Ecto neural progenitor cell (in vitro differentiated cells): ENCODE data around the gene SPHKAP.
"Not testable (repeated sequence)": the region's sequence is repeated elsewhere in the genome, so short reads cannot be mapped to it uniquely, and the experiment has no call there.

ENCODE experiments used
- DNase-seq: peaks from one replicate; pipeline ENCODE4 v3.0.0-alpha.2; 2018; ENCODE audit warnings: low spot score

SPHKAP gene

GRCh38 chr2:228103379-228103778, 78.1 kb downstream of the SPHKAP start:
- no peak for DNase-seq

- no peak for DNase-seq
Observed at GRCh38 chr2:228102949-228103348, 78.5 kb downstream of the SPHKAP start.

DNA sequence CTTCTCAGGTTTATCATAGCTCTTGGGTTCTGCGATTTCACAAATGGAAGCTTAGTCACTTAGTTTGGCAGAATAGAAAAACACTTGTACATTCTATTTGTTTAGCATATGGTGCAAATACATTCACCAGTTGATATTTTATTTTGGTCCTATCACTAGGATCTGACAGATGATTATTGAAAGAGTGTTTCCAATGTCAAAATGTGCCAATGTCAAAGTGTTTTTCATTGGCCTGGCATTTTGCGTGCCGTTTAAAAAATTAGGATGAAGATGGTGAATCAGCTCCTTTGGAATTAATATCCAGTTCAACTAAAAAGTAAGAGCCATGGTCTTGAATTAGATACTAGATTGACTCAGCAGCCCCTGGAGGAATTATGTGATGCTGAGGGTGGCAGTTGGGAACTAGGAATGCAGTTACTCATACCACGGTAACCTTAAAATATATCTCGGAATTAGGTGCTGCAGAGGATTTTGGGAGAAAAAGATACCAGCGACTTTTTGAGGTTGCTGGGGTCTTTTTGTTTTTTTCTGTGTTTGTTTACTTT, 87.0 kb downstream of the SPHKAP start:
- no peak for DNase-seq

GRCh38 chr2:228092056-228092455, 89.4 kb downstream of the SPHKAP start:
- DNase-seq: no peak

- DNase-seq: no peak
Observed at GRCh38 chr2:228086561-228086960, 94.9 kb downstream of the SPHKAP start.

DNA sequence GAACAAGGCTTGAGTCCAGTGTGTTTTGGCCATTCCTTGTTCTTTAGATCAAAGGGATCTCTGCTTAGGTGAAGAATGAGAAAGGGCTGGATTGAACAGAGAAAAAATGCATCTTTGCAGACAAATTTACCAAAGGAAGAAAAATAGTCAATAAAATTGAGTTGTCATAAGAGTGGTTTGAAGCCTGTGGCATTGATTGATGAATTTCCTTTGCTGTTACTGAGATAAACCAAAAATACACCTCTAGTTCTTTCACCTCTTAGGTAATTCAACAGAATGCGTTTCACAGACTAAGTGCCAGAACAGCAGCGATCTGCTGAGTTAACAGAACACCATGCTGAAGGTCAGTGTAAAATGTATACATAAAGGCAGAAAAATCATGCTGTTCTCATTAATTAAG, 96.8 kb downstream of the SPHKAP start:
- no peak for DNase-seq

DNA sequence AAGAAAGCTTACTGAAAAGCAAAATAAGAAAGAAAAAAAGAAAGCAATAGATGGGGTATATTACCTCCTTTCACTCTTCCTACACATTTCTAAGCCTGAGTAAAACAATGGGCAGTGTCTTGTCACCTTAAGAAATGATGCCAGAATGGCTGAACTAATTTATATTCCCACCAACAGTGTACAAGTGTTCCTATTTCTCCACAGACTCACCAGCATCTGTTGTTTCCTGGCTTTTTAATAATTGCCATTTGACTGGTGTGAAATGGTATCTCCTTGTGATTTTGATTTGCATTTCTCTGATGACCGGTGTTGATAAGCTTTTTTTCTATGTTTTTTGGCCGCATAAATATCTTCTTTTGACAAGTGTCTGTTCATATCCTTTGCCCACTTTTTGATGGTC, 98.4 kb downstream of the SPHKAP start:
- no peak for DNase-seq

DNA sequence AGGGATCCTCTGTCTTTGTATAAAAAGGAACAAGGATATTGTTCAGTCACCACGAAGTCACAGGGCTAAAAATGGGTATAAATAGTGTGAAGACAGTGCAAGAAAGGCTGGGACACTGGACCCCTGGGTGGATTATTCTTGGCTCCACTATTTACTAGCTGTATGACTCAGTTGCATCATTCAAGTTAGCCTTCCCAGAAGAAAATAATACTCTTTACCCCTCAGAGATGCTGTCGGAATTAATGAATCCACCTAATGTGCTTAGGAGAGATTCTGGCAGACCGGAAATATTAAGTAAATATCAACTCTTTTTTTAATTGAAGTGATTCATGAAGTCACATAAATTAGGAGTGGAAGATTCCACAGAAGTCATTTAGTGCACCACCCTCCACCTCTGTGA, 98.9 kb downstream of the SPHKAP start:
- DNase-seq: no peak

GRCh38 chr2:228079194-228079593, 102.3 kb downstream of the SPHKAP start:
- DNase-seq: no peak

DNA sequence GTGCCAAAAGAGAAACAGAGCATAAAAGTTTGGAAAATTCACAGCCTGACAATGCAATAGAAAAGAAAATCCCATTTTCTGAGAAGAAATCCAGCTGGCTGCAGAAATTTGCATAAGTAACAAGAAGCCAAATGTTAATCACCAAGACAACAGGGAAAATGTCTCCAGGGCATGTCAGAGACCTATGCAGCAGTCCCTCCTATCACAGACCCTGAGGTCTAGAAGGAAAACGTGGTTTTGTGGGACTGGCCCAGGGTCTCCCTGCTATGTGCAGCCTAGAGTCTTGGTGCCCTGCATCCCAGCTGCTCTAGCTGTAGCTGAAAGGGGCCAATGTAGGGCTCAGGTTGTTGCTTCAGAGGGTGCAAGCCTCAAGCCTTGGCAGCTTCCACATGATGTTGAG, 104.8 kb downstream of the SPHKAP start:
- DNase-seq: not testable (repeated sequence)

GRCh38 chr2:228072669-228073068, 108.8 kb downstream of the SPHKAP start:
- no peak for DNase-seq

DNA sequence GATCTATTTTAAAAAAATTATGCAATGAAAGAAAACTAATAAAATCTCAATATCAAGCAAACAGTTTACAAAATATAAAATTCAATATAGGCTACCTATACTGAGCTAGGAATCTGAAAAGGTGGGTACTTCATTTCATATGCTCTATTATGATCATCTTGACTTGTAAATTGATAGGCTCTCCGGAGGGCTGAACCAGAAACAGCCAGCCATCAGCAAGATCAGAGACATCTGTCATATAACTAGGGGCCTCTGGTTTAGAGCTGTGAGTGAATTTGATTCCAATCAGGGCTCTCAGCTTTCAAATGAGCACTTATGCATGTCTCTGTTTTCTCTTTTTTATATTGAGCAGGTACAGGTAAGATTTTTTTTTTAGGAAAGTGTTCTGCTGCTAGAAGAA, 114.2 kb downstream of the SPHKAP start:
- DNase-seq: no peak

- no peak for DNase-seq
Observed at GRCh38 chr2:228066126-228066798, 115.2 kb downstream of the SPHKAP start.

- no peak for DNase-seq
Observed at GRCh38 chr2:228065686-228066085, 115.8 kb downstream of the SPHKAP start.

- no peak for DNase-seq
Observed at GRCh38 chr2:228064796-228065315, 116.6 kb downstream of the SPHKAP start.

GRCh38 chr2:228064024-228064423, 117.5 kb downstream of the SPHKAP start:
- no peak for DNase-seq

DNA sequence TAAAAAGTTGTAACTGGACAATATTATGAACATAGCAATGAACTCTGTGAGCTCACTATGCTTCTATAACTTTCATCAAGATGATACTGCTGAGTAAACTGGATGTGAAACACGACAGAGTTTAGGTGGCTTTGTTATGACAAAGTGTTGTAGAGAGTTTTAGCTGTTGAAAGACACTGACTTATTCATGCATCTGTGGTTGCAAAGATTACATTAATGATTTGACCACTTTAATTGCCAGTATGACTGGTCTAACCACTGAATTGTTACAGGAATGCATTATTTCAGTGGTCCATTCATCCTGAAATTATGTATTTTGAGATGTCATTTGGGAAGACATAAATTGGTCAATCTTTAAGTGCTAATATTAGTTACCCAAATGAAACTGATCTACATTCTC, 117.9 kb downstream of the SPHKAP start:
- no peak for DNase-seq

- no peak for DNase-seq
Observed at GRCh38 chr2:228059735-228060134, 121.8 kb downstream of the SPHKAP start.

GRCh38 chr2:228056293-228057097, 125.0 kb downstream of the SPHKAP start:
- no peak for DNase-seq

DNA sequence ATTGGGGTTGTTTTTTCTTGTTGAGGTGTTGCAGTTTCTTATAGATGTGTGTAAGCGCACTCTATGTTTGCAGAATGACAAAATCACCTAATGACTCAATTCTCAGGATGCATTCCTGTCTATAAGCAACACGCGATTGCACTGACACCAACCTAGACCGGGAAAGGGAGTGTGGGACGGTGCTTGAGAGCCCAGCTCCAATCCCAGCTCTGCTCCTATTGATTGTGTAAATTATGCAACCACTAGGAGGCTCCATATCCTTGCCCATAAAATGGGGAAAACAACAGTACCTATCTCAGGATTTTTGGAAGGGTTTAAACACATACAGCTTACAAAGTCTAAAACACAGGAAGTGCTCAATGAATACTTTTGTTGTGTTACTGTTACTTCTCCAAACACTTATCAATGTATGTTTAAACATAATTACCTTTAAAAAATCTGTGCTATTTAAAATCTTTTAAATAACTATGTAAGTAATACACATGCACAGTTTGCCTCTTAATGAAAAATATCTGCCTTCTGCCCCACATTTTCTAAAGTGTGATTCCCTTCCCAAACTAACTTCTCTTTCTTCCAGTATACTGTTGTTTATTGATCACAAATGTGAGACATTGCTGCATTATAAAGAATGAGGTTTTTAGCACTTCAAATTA, 132.5 kb downstream of the SPHKAP start:
- peak; percentile 48 for DNase-seq

GRCh38 chr2:228040995-228041394, 140.5 kb downstream of the SPHKAP start:
- no peak for DNase-seq

DNA sequence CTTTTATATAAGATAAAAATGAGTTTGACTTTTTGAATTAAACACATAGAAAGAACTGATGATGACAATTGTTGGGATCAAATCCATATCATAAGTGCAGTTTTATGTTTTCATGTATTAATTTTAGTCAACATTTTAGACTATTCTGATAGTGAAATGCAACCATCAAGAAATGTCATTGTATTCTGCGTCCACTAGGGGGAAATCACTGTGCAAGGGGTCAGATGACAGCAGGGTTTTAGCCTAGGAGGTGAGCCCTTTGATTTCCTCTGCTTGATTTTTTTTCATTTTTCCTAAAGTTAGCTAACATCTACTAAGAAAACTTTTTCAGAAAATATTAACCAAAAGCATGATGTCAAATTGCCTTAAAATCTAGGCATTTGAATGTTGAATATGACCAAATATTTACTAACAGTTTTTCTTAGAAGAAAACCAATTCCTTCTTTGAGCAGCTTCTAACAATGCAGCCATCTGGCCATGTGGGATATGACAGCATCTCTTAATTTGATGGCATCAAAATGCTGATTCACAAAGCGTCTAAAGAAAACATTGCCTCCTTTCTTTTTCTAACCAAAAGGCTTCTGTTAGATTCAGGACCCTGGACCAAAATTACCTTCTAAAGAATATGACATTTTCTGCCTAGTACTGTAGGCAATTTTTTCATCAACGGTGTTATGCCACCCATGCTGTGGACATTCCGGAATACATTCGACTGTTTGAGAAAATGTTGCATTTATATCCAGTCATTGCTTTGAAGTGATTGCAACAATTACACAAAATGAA, 141.5 kb downstream of the SPHKAP start:
- no peak for DNase-seq
